ENCODE data around the gene SNAP47. TPM values are rescaled to one million over a fixed set of nuclear protein-coding genes. Genes with fewer than 3 reads are reported as not detected.
A peak's percentile ranks its signal among the peaks of the same experiment; 100 is the strongest.

The SNAP47 gene
- total and polyA plus RNA-seq, 9 of the 15 experiments (the other 6 are each of a cell fraction or from before 2014, with no cell fraction given) = 2.5 to 41.3 (median 32.6) TPM

DNA sequence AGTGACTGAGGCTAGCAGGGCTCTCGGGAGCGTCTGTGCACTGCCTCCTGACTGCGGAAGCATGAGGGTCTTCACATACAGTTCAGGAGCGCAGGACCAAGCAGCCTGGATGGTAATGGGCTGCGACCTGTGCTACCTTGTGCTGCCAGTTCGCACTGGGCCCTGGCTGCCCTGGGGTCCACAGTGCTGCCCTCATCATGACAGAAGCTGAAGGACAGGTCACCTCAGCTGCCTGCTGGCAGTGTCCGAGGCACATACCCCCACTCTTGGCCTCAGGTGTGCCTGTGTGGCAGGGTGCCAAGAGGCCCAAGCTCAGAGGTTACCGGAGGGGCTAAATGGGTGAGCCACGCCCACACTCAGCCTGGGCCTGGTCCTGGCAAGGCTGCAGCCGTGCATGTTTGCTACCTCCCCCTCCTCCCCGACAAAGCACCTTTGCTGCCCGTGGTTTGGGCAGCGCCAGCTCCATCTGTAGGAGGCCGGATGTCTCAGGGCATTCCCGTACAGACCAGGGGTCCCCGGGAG, 4.5 kb upstream of the SNAP47 start (continued):
- TF ChIP-seq, protein P1, sequence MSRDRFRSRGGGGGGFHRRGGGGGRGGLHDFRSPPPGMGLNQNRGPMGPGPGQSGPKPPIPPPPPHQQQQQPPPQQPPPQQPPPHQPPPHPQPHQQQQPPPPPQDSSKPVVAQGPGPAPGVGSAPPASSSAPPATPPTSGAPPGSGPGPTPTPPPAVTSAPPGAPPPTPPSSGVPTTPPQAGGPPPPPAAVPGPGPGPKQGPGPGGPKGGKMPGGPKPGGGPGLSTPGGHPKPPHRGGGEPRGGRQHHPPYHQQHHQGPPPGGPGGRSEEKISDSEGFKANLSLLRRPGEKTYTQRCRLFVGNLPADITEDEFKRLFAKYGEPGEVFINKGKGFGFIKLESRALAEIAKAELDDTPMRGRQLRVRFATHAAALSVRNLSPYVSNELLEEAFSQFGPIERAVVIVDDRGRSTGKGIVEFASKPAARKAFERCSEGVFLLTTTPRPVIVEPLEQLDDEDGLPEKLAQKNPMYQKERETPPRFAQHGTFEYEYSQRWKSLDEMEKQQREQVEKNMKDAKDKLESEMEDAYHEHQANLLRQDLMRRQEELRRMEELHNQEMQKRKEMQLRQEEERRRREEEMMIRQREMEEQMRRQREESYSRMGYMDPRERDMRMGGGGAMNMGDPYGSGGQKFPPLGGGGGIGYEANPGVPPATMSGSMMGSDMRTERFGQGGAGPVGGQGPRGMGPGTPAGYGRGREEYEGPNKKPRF (IDR thresholded peaks at IDR 0.05; ENCODE audit: low read depth, low read length) = no peak
- TF ChIP-seq RUNX1 (IDR thresholded peaks at IDR 0.05; ENCODE audit: low read depth) (no peak), JUN (IDR thresholded peaks at IDR 0.05; ENCODE audit: borderline replicate concordance, low read depth, low read length) (no peak), JUN (CRISPR knock-in tag; IDR thresholded peaks at IDR 0.05; ENCODE audit: borderline replicate concordance) (no peak), POLR2G (IDR thresholded peaks at IDR 0.05; ENCODE audit: low read depth, low read length) (peak; percentile 71), SETDB1 (IDR thresholded peaks at IDR 0.05; ENCODE audit: low read length) (no peak), FOXK2 (conservative IDR thresholded peaks at IDR 0.05 in 1 of 2, IDR thresholded peaks at IDR 0.05 in 1 of 2; ENCODE audit: low read depth in 2 of 2) (no peak), NFIC (IDR thresholded peaks at IDR 0.05) (peak; percentile 91), ZNF12 (CRISPR knock-in tag; IDR thresholded peaks at IDR 0.05) (no peak), ETS2 (tag; IDR thresholded peaks at IDR 0.05; ENCODE audit: borderline replicate concordance, poor library complexity, severe bottlenecking) (no peak), CBX3 (IDR thresholded peaks at IDR 0.05; ENCODE audit: borderline replicate concordance in 1 of 2, low read length in 2 of 2) (no peak), TAF9B (IDR thresholded peaks at IDR 0.05; ENCODE audit: partially characterized antibody) (no peak), RBM22 (IDR thresholded peaks at IDR 0.05; ENCODE audit: low read depth, low read length, poor library complexity, severe bottlenecking) (peak; percentile 36), BDP1 (IDR thresholded peaks at IDR 0.05; ENCODE audit: insufficient read depth, insufficient read length) (no peak), KLF16 (IDR thresholded peaks at IDR 0.05) (no peak; the same call in 1 of the 2 replicates), TEAD2 (tag; IDR thresholded peaks at IDR 0.05) (no peak), MXI1 (IDR thresholded peaks at IDR 0.05; ENCODE audit: low read depth, low read length) (no peak), MAFK (IDR thresholded peaks at IDR 0.05; ENCODE audit: low read length) (no peak), SMARCE1 (IDR thresholded peaks at IDR 0.05) (no peak), STAG1 (CRISPR knock-in tag; IDR thresholded peaks at IDR 0.05; ENCODE audit: borderline replicate concordance) (no peak), ZNF263 (CRISPR knock-in tag; IDR thresholded peaks at IDR 0.05; ENCODE audit: borderline replicate concordance) (no peak)
- TF ChIP-seq, protein P2, sequence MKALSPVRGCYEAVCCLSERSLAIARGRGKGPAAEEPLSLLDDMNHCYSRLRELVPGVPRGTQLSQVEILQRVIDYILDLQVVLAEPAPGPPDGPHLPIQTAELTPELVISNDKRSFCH (CRISPR knock-in tag; IDR thresholded peaks at IDR 0.05) = no peak
- TF ChIP-seq, protein P2 (tag; IDR thresholded peaks at IDR 0.05) = no peak
- TF ChIP-seq, protein P3, sequence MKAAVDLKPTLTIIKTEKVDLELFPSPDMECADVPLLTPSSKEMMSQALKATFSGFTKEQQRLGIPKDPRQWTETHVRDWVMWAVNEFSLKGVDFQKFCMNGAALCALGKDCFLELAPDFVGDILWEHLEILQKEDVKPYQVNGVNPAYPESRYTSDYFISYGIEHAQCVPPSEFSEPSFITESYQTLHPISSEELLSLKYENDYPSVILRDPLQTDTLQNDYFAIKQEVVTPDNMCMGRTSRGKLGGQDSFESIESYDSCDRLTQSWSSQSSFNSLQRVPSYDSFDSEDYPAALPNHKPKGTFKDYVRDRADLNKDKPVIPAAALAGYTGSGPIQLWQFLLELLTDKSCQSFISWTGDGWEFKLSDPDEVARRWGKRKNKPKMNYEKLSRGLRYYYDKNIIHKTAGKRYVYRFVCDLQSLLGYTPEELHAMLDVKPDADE (conservative IDR thresholded peaks at IDR 0.05; ENCODE audit: control insufficient read depth, low read depth, low read length) = no peak
- TF ChIP-seq, protein P4, sequence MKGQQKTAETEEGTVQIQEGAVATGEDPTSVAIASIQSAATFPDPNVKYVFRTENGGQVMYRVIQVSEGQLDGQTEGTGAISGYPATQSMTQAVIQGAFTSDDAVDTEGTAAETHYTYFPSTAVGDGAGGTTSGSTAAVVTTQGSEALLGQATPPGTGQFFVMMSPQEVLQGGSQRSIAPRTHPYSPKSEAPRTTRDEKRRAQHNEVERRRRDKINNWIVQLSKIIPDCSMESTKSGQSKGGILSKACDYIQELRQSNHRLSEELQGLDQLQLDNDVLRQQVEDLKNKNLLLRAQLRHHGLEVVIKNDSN (CRISPR knock-in tag; IDR thresholded peaks at IDR 0.05) = 0 out of 2 replicates have a peak, but pooled peaks have one; percentile 16
